Measurements from ENCODE around the gene UROS. TPM values are rescaled to one million over a fixed set of nuclear protein-coding genes. Genes with fewer than 3 reads are reported as not detected.

Gene UROS
- total RNA-seq, 1 donor from 2014 or later = 72.7 TPM

- no peak for DNase-seq (ENCODE audit: low spot score)
Observed at GRCh38 chr10:125788156-125789034, 34.7 kb downstream of the UROS start.

- DNase-seq (ENCODE audit: low spot score) = no peak
Observed at GRCh38 chr10:125785791-125786190, 37.3 kb downstream of the UROS start.

- DNase-seq (ENCODE audit: low spot score) = peak; percentile 13
Observed at GRCh38 chr10:125783957-125784356, 39.1 kb downstream of the UROS start.

GRCh38 chr10:125783408-125783807 is 39.6 kb downstream of the UROS start:
- DNase-seq (ENCODE audit: low spot score) = no peak

- no peak for DNase-seq (ENCODE audit: low spot score)
Observed at GRCh38 chr10:125782616-125783015, 40.4 kb downstream of the UROS start.

- DNase-seq (ENCODE audit: low spot score) = no peak
Observed at GRCh38 chr10:125782054-125782453, 41.0 kb downstream of the UROS start.

GRCh38 chr10:125781374-125781773 is 41.7 kb downstream of the UROS start:
- DNase-seq (ENCODE audit: low spot score) = no peak

- no peak for DNase-seq (ENCODE audit: low spot score)
Observed at GRCh38 chr10:125779403-125780327, 43.4 kb downstream of the UROS start.

- DNase-seq (ENCODE audit: low spot score) = no peak
Observed at GRCh38 chr10:125778556-125778955, 44.5 kb downstream of the UROS start.

- no peak for DNase-seq (ENCODE audit: low spot score)
Observed at GRCh38 chr10:125777806-125778205, 45.3 kb downstream of the UROS start.

- no peak for DNase-seq (ENCODE audit: low spot score)
Observed at GRCh38 chr10:125775491-125776106, 47.5 kb downstream of the UROS start, which contains the start of gene MMP21. MMP21 (minus strand) TSS chr10:125775821; CDS start chr10:125775821, 0 bp downstream.

GRCh38 chr10:125774581-125775191 is 48.4 kb downstream of the UROS start:
- DNase-seq (ENCODE audit: low spot score) = no peak

- DNase-seq (ENCODE audit: low spot score) = no peak
Observed at GRCh38 chr10:125773687-125774543, 49.1 kb downstream of the UROS start.

GRCh38 chr10:125772864-125773180 is 50.2 kb downstream of the UROS start:
- DNase-seq (ENCODE audit: low spot score) = no peak

GRCh38 chr10:125772112-125772863 is 50.8 kb downstream of the UROS start:
- DNase-seq (ENCODE audit: low spot score) = no peak

- DNase-seq (ENCODE audit: low spot score) = no peak
Observed at GRCh38 chr10:125770844-125771243, 52.2 kb downstream of the UROS start.

- DNase-seq (ENCODE audit: low spot score) = no peak
Observed at GRCh38 chr10:125769175-125769574, 53.9 kb downstream of the UROS start.

- DNase-seq (ENCODE audit: low spot score) = peak; percentile 87
Observed at GRCh38 chr10:125768219-125768855, 54.7 kb downstream of the UROS start.

- DNase-seq (ENCODE audit: low spot score) = no peak
Observed at GRCh38 chr10:125766511-125766910, 56.5 kb downstream of the UROS start.

All from umbilical cord (tissue), 2 donors.